SK-N-SH (cell line): Measurements from ENCODE around the gene DYNLRB1. TPM values are rescaled to one million over a fixed set of nuclear protein-coding genes. Genes with fewer than 3 reads are reported as not detected.
"Not testable (repeated sequence)": the region's sequence is repeated elsewhere in the genome, so short reads cannot be mapped to it uniquely, and the experiment has no call there.

ENCODE experiments used
- CTCF ChIA-PET: fragments of 300-600, 350-600 bp; formaldehyde crosslinking; extraction: SDS; loops from one replicate; lab custom pipeline; 2021; lab: Yijun Ruan, JAX
- POLR2A ChIA-PET: fragments of 350-600 bp; sonication (Branson Sonifier 250); formaldehyde crosslinking; extraction: SDS; loops from one replicate; lab custom pipeline; 2020; ENCODE audit warnings: antibody characterized with exemption, inconsistent platforms; lab: Yijun Ruan, JAX
- DNase-seq: peaks from one replicate; pipeline ENCODE4 v3.0.0; 2012
- H2AFZ ChIP-seq: fragments of 200-600 bp; sonication (generic); 2 replicates; pipeline ENCODE4 v1.8.1; 2016; ENCODE audit warnings: antibody characterized with exemption, mild to moderate bottlenecking, low read depth
- H3F3A ChIP-seq: fragments of 200-600 bp; sonication (generic); replicated peaks from 2 replicates; pipeline ENCODE3; 2016; ENCODE audit warnings: antibody characterized with exemption, mild to moderate bottlenecking; ENCODE audit not compliant: insufficient read depth
- H3K27ac ChIP-seq, 2 experiments: fragments of 200-500 bp in 1 of 2; fragments of 200-600 bp in 1 of 2; sonication (Bioruptor generic) in 1 of 2; sonication (generic), shearing (Covaris generic) in 1 of 2; 2 replicates each; pipeline versions ENCODE4 v1.5.1 to v1.6.1; 2014 to 2016; ENCODE audit warnings: low read depth in 2 of 2, inconsistent platforms in 1 of 2, low read length in 1 of 2, mild to moderate bottlenecking in 1 of 2, mixed read lengths in 1 of 2
- H3K27me3 ChIP-seq: fragments of 200-600 bp; sonication (generic), shearing (Covaris generic); 2 replicates; pipeline ENCODE4 v1.6.1; 2016; ENCODE audit warnings: mixed run types; ENCODE audit not compliant: insufficient read depth
- H3K36me3 ChIP-seq, 2 experiments: fragments of 200-500 bp in 1 of 2; fragments of 200-600 bp in 1 of 2; sonication (Bioruptor generic) in 1 of 2; sonication (generic) in 1 of 2; replicated peaks in 1 of 2; 2 replicates each; pipeline versions ENCODE3 to v1.5.1; 2014 to 2016; ENCODE audit warnings: low read length in 1 of 2, mild to moderate bottlenecking in 1 of 2; ENCODE audit not compliant: insufficient read depth in 2 of 2, control insufficient read depth in 1 of 2
- H3K4me1 ChIP-seq, 2 experiments: fragments of 200-500 bp in 1 of 2; fragments of 200-600 bp in 1 of 2; sonication (Bioruptor generic) in 1 of 2; sonication (generic), shearing (Covaris generic) in 1 of 2; 2 replicates each; pipeline versions ENCODE4 v1.5.1 to v1.6.1; 2014 to 2016; ENCODE audit warnings: low read depth in 1 of 2, low read length in 1 of 2, mixed run types in 1 of 2; ENCODE audit not compliant: insufficient read depth in 2 of 2, control insufficient read depth in 1 of 2
- H3K4me2 ChIP-seq: fragments of 200-600 bp; sonication (generic), shearing (Covaris generic); 2 replicates; pipeline ENCODE4 v1.6.1; 2017; ENCODE audit warnings: mixed run types
- H3K4me3 ChIP-seq, 2 experiments: fragments of 200-500 bp in 1 of 2; fragments of 200-600 bp in 1 of 2; sonication (Bioruptor generic) in 1 of 2; sonication (generic), shearing (Covaris generic) in 1 of 2; 2 replicates each; pipeline versions ENCODE4 v1.5.1 to v1.8.1; 2014 to 2016; ENCODE audit warnings: low read depth in 2 of 2, inconsistent platforms in 1 of 2, low read length in 1 of 2, mild to moderate bottlenecking in 1 of 2, mixed read lengths in 1 of 2, moderate library complexity in 1 of 2
- H3K79me2 ChIP-seq: fragments of 200-600 bp; sonication (generic); 2 replicates; pipeline ENCODE4 v1.8.1; 2017; ENCODE audit warnings: mild to moderate bottlenecking; ENCODE audit not compliant: insufficient read depth
- H3K9ac ChIP-seq: fragments of 200-600 bp; sonication (generic); 2 replicates; pipeline ENCODE4 v1.6.1; 2017; ENCODE audit warnings: mixed run types
- H3K9me2 ChIP-seq: fragments of 200-600 bp; sonication (generic); 2 replicates; pipeline ENCODE4 v1.6.1; 2017; ENCODE audit warnings: mixed run types
- H3K9me3 ChIP-seq: fragments of 200-600 bp; sonication (generic); 2 replicates; pipeline ENCODE4 v1.6.1; 2017; ENCODE audit warnings: mixed run types, mild to moderate bottlenecking, moderate library complexity
- H4K20me1 ChIP-seq: fragments of 200-600 bp; sonication (generic); 2 replicates; pipeline ENCODE4 v1.6.1; 2017; ENCODE audit warnings: mild to moderate bottlenecking, mixed run types; ENCODE audit not compliant: insufficient read depth
- CHD2 ChIP-seq: fragments of 150-350 bp; IDR thresholded peaks from 2 replicates; pipeline ENCODE4 v1.6.1; 2018; ENCODE audit warnings: low read length; ENCODE audit not compliant: partially characterized antibody
- ELF1 ChIP-seq: IDR thresholded peaks from 2 replicates; pipeline ENCODE4 v1.4.0; 2012
- EZH2phosphoT487 ChIP-seq: fragments of 200-600 bp; sonication (generic); IDR thresholded peaks from 2 replicates; pipeline ENCODE4 v1.6.1; 2017; ENCODE audit warnings: low read depth, mixed run types, mild to moderate bottlenecking, antibody characterized with exemption, moderate library complexity, borderline replicate concordance
- FOXJ3 ChIP-seq: sonication (generic); formaldehyde crosslinking; IDR thresholded peaks from 2 replicates; pipeline ENCODE4 v1.5.1; 2020; ENCODE audit warnings: mild to moderate bottlenecking, missing genetic modification reagents
- JUND ChIP-seq: IDR thresholded peaks from 2 replicates; pipeline ENCODE4 v1.4.0; 2012
- MEF2A ChIP-seq: IDR thresholded peaks from 2 replicates; pipeline ENCODE4 v1.4.0; 2012; ENCODE audit warnings: low read depth, borderline replicate concordance
- NRF1 ChIP-seq: IDR thresholded peaks from 2 replicates; pipeline ENCODE4 v1.6.1; 2012; ENCODE audit warnings: low read depth, mild to moderate bottlenecking, low read length
- RAD21 ChIP-seq: IDR thresholded peaks from 2 replicates; pipeline ENCODE4 v1.6.1; 2012; ENCODE audit warnings: mild to moderate bottlenecking, low read length
- RCOR1 ChIP-seq: fragments of 150-350 bp; IDR thresholded peaks from 2 replicates; pipeline ENCODE4 v1.6.1; 2017; ENCODE audit warnings: antibody characterized with exemption, low read length
- REST ChIP-seq: IDR thresholded peaks from 2 replicates; pipeline ENCODE4 v1.6.1; 2012; ENCODE audit warnings: mild to moderate bottlenecking, low read depth, low read length, moderate library complexity
- RFX5 ChIP-seq: IDR thresholded peaks from 2 replicates; pipeline ENCODE4 v1.6.1; 2012; ENCODE audit warnings: mild to moderate bottlenecking, improper control_type of control experiment, low read length
- RXRA ChIP-seq: IDR thresholded peaks from 2 replicates; pipeline ENCODE4 v1.4.0; 2012; ENCODE audit warnings: low read depth, mild to moderate bottlenecking, borderline replicate concordance
- SIN3A ChIP-seq: IDR thresholded peaks from 2 replicates; pipeline ENCODE4 v1.6.1; 2012; ENCODE audit warnings: low read depth, mild to moderate bottlenecking, low read length, moderate library complexity, borderline replicate concordance
- TAF1 ChIP-seq: IDR thresholded peaks from 2 replicates; pipeline ENCODE4 v1.6.1; 2012; ENCODE audit warnings: low read depth, mild to moderate bottlenecking, low read length, moderate library complexity, borderline replicate concordance
- TEAD4 ChIP-seq: IDR thresholded peaks from 2 replicates; pipeline ENCODE4 v1.4.0; 2012; ENCODE audit warnings: mild to moderate bottlenecking, borderline replicate concordance; ENCODE audit not compliant: insufficient read depth
- USF1 ChIP-seq: IDR thresholded peaks from 2 replicates; pipeline ENCODE4 v1.4.0; 2012; ENCODE audit warnings: low read depth, borderline replicate concordance
- USF2 ChIP-seq: fragments of 150-350 bp; IDR thresholded peaks from 2 replicates; pipeline ENCODE4 v1.6.1; 2017; ENCODE audit warnings: antibody characterized with exemption, low read length, low read depth, borderline replicate concordance
- YY1 ChIP-seq: IDR thresholded peaks from 2 replicates; pipeline ENCODE4 v1.4.0; 2012; ENCODE audit warnings: low read depth, mild to moderate bottlenecking
- ZBTB33 ChIP-seq: IDR thresholded peaks from 2 replicates; pipeline ENCODE4 v1.4.0; 2012; ENCODE audit warnings: low read depth, borderline replicate concordance
- WGBS: methylation state at CpG from one replicate; pipeline ENCODE4 v1.1.6; 2017; ENCODE audit warnings: low lambda C conversion rate; 5-methylcytosine and 5-hydroxymethylcytosine counted together
- polyA plus RNA-seq, 3 experiments: library from polyadenylated mRNA; depleted of rRNA; stranded (reverse); fragments of >200 nt; gene quantifications; 2 replicates each; pipeline ENCODE4 v1.2.3, GENCODE V29; 2012

The DYNLRB1 gene
- polyA plus RNA-seq, 1 of the 3 experiments (the other 2 are of a cell fraction) = 402 TPM

- Histone ChIP-seq H4K20me1 (no peaks in the 10 kb centered on the region), H3K4me2 (no peak overlapping the region), H3K4me3 (no peak overlapping the region), H2AFZ (no peak overlapping the region), H3K36me3 (peaks cover 58 to 76% of the 10 kb centered on the region in 2 experiments), H3K9ac (no peak overlapping the region), H3K27me3 (no peaks in the 10 kb centered on the region), H3F3A (peaks cover 11% of the 10 kb centered on the region), H3K4me1 (no peaks in the 10 kb centered on the region), H3K27ac (no peak overlapping the region), H3K9me2 (no peaks in the 10 kb centered on the region), H3K9me3 (no peaks in the 10 kb centered on the region), H3K79me2 (peaks cover 5% of the 10 kb centered on the region; the same call in 1 of the 2 replicates)
- no peak for DNase-seq
- CTCF ChIA-PET = no interaction called here
- TF ChIP-seq USF1 (no peak), JUND (no peak), RCOR1 (no peak), USF2 (no peak), NRF1 (no peak), RAD21 (no peak), SIN3A (no peak), RXRA (no peak), REST (no peak), ELF1 (no peak), ZBTB33 (no peak), RFX5 (no peak), TEAD4 (no peak), TAF1 (no peak), YY1 (no peak), FOXJ3 (CRISPR knock-in tag) (no peak), MEF2A (no peak), CHD2 (no peak), EZH2phosphoT487 (no peak)
- WGBS = 98% methylated on average over 4 of the region's 4 CpGs
- POLR2A ChIA-PET = no interaction called here
Observed at GRCh38 chr20:34479627-34480026, 36.6 kb upstream of the DYNLRB1 start.

- H3K27me3 ChIP-seq, H2AFZ ChIP-seq, H3K4me3 ChIP-seq, H3K4me1 ChIP-seq, H3K79me2 ChIP-seq, H3K27ac ChIP-seq, H3K9me3 ChIP-seq, H4K20me1 ChIP-seq, H3K9ac ChIP-seq, H3K4me2 ChIP-seq, H3K9me2 ChIP-seq, POLR2A ChIA-PET, DNase-seq: not testable (repeated sequence)
- Histone ChIP-seq H3F3A (peaks cover 11% of the 10 kb centered on the region), H3K36me3 (peaks cover 49 to 86% of the 10 kb centered on the region in 2 experiments)
- WGBS = 53% methylated on average over 1 of the region's 1 CpG
- CTCF ChIA-PET = interaction anchor here (1.3 to 4.4 kb wide), 2 partner anchors 9 to 169 kb away, joined by 4 to 19 read pairs; no protein-coding TSS in a partner anchor
Observed at GRCh38 chr20:34482154-34482553, 34.1 kb upstream of the DYNLRB1 start.
